Right ventricle myocardium inferior (tissue), 1 donor: ENCODE measurements around the gene NCAN. TPM values are rescaled to one million over a fixed set of nuclear protein-coding genes. Genes with fewer than 3 reads are reported as not detected.

Experiments used
- total RNA-seq: library from RNA; stranded (reverse); fragmentation: NEBNext Ultra II Directional; extraction: Animal tissue kit (Norgen Biotek cat#: 25700); gene quantifications from one replicate; pipeline ENCODE4 v1.2.1, GENCODE V29; 2021
- donor health status: DM: no; HTN: yes; CAD: no; lungs with severe emphysema.

Gene NCAN
- total RNA-seq, 1 donor from 2014 or later: not detected

Other genes starting within 250 kb of the NCAN start
- 68.5 TPM for gene SUGP2, start 178.4 kb upstream of the NCAN start, total RNA-seq
- 13.6 TPM for gene ARMC6, start 178.4 kb upstream of the NCAN start, total RNA-seq
- gene SLC25A42, start 148.0 kb upstream of the NCAN start, total RNA-seq: 30.9 TPM
- 23.5 TPM for gene TMEM161A, start 73.5 kb upstream of the NCAN start, total RNA-seq
- 1.4 TPM for gene MEF2B, start 41.7 kb upstream of the NCAN start, total RNA-seq
- gene BORCS8, start 19.8 kb upstream of the NCAN start, total RNA-seq: 19.5 TPM
- 39.9 TPM for gene RFXANK, start 19.7 kb upstream of the NCAN start, total RNA-seq
- 7.8 TPM for gene NR2C2AP, start 8.5 kb upstream of the NCAN start, total RNA-seq
- gene TM6SF2, start 61.3 kb downstream of the NCAN start, total RNA-seq: 0.57 TPM
- 34.9 TPM for gene SUGP1, start 108.6 kb downstream of the NCAN start, total RNA-seq
- gene MAU2, start 108.9 kb downstream of the NCAN start, total RNA-seq: 31.8 TPM
- gene GATAD2A, start 193.7 kb downstream of the NCAN start, total RNA-seq: 25.9 TPM